GM15510 (cell line): ENCODE measurements around the gene ESYT2.

ENCODE experiments used
- POLR2A ChIP-seq: IDR thresholded peaks from 3 replicates; pipeline ENCODE4 v1.6.1; 2011; ENCODE audit warnings: borderline replicate concordance; ENCODE audit not compliant: insufficient read length; ENCODE audit errors: extremely low read depth

Gene ESYT2

GRCh38 chr7:158802535-158803366 lies 26.6 kb downstream of the ESYT2 start:
- TF ChIP-seq POLR2A: no peak

- no peak for TF ChIP-seq POLR2A
These were observed 30.6 kb downstream of the ESYT2 start for GRCh38 chr7:158798741-158799140.

GRCh38 chr7:158796667-158797066 lies 32.6 kb downstream of the ESYT2 start:
- no peak for TF ChIP-seq POLR2A

- TF ChIP-seq POLR2A: no peak
These were observed 34.0 kb downstream of the ESYT2 start for GRCh38 chr7:158795272-158795671.

GRCh38 chr7:158791107-158791506 lies 38.2 kb downstream of the ESYT2 start:
- TF ChIP-seq POLR2A: no peak

GRCh38 chr7:158789842-158790241 lies 39.5 kb downstream of the ESYT2 start:
- TF ChIP-seq POLR2A: no peak

- no peak for TF ChIP-seq POLR2A
These were observed 42.4 kb downstream of the ESYT2 start for GRCh38 chr7:158786898-158787297.

GRCh38 chr7:158784270-158784669 lies 45.0 kb downstream of the ESYT2 start:
- TF ChIP-seq POLR2A: no peak

- no peak for TF ChIP-seq POLR2A
These were observed 45.7 kb downstream of the ESYT2 start for GRCh38 chr7:158783595-158783994.

- no peak for TF ChIP-seq POLR2A
These were observed 46.4 kb downstream of the ESYT2 start for GRCh38 chr7:158782761-158783401.

GRCh38 chr7:158781974-158782664 lies 47.2 kb downstream of the ESYT2 start:
- TF ChIP-seq POLR2A: no peak

- no peak for TF ChIP-seq POLR2A
These were observed 47.9 kb downstream of the ESYT2 start for GRCh38 chr7:158781217-158781973.

GRCh38 chr7:158779061-158780000 lies 50.0 kb downstream of the ESYT2 start:
- no peak for TF ChIP-seq POLR2A

GRCh38 chr7:158778471-158778870 lies 50.8 kb downstream of the ESYT2 start:
- TF ChIP-seq POLR2A: no peak

- no peak for TF ChIP-seq POLR2A
These were observed 51.5 kb downstream of the ESYT2 start for GRCh38 chr7:158777793-158778192.

- no peak for TF ChIP-seq POLR2A
These were observed 52.8 kb downstream of the ESYT2 start for GRCh38 chr7:158776474-158776873.
